Suprapubic skin (tissue), 3 donors: ENCODE data around the gene TMEM131.

Source experiments
- POLR2A ChIP-seq, 2 donors: fragments of 450-650 bp; IDR thresholded peaks; one replicate each; pipeline ENCODE4 v1.6.1; 2017; ENCODE audit warnings: antibody characterized with exemption in 2 of 2, mild to moderate bottlenecking in 2 of 2, moderate library complexity in 2 of 2
- TF ChIP-seq, protein P1 (sequence below), 2 donors: fragments of 200-600 bp in 1 of 2; fragments of 450-650 bp in 1 of 2; sonication (generic) in 1 of 2; IDR thresholded peaks; one replicate each; pipeline ENCODE4 v1.5.1; 2016 to 2019; ENCODE audit warnings: antibody characterized with exemption in 2 of 2, mild to moderate bottlenecking in 1 of 2, moderate library complexity in 1 of 2

DNA sequence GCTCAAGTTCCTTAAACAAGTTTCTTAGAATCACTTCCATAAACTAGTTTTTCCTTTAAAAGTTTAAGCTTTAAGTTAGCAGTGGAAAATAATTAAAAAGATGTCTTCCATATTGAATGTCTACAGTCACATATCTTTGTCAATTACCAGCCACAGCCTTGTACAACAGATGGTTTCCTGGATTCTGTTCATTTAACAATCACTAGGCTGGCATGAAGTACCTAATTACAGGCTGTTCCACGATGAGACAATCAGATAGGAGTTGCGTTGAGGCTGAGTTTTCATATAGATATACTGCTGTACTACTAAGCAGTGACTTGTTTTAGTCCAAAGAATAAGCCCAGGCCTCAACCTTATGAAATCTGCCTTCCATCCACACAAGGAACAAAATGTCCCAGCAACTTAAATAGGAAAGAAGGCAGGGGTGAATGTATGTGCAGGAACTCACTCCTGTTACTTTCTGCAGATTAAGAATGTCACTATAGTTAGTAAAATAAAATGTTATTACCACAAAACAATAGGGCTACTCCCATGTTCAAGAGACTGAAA, 151.4 kb downstream of the TMEM131 start:
- TF ChIP-seq, protein P1, sequence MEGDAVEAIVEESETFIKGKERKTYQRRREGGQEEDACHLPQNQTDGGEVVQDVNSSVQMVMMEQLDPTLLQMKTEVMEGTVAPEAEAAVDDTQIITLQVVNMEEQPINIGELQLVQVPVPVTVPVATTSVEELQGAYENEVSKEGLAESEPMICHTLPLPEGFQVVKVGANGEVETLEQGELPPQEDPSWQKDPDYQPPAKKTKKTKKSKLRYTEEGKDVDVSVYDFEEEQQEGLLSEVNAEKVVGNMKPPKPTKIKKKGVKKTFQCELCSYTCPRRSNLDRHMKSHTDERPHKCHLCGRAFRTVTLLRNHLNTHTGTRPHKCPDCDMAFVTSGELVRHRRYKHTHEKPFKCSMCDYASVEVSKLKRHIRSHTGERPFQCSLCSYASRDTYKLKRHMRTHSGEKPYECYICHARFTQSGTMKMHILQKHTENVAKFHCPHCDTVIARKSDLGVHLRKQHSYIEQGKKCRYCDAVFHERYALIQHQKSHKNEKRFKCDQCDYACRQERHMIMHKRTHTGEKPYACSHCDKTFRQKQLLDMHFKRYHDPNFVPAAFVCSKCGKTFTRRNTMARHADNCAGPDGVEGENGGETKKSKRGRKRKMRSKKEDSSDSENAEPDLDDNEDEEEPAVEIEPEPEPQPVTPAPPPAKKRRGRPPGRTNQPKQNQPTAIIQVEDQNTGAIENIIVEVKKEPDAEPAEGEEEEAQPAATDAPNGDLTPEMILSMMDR (IDR thresholded peaks at IDR 0.05), result no peak
- no peak for TF ChIP-seq POLR2A (IDR thresholded peaks at IDR 0.05)
